OCI-LY1 (cell line): Measurements from ENCODE around the gene FMOD.

Source experiments
- CTCF ChIP-seq: fragments of 200-600 bp; sonication (generic), shearing (Covaris generic); IDR thresholded peaks from 2 replicates; pipeline ENCODE4 v1.5.1; 2017; ENCODE audit warnings: mild to moderate bottlenecking, antibody characterized with exemption, low read length, moderate library complexity, mixed read lengths
- EZH2 ChIP-seq: fragments of 200-600 bp; sonication (generic), shearing (Covaris generic); IDR thresholded peaks from 2 replicates; pipeline ENCODE4 v1.8.0; 2017; ENCODE audit warnings: borderline replicate concordance, mixed run types, mild to moderate bottlenecking, antibody characterized with exemption, low read length, moderate library complexity, mixed read lengths

GRCh38 chr1:203336097-203336496 lies 14.8 kb downstream of the FMOD start:
- TF ChIP-seq EZH2 (no peak), CTCF (no peak)
